Stomach (tissue), 9 donors: ENCODE data around the gene BCAR3. TPM values are rescaled to one million over a fixed set of nuclear protein-coding genes. Genes with fewer than 3 reads are reported as not detected.
A peak's percentile ranks its signal among the peaks of the same experiment; 100 is the strongest.

Experiments
- DNase-seq, 2 donors: peaks; one replicate each; pipeline versions ENCODE4 v3.0.0 to v3.0.0-alpha.2; 2013 to 2019
- H3K27ac ChIP-seq, 5 donors: fragments of 200-600 bp in 4 of 5; sonication (generic) in 4 of 5; one replicate each; pipeline ENCODE4 v1.5.1; 2013 to 2019; ENCODE audit warnings: mild to moderate bottlenecking in 1 of 5, moderate library complexity in 1 of 5
- H3K27me3 ChIP-seq, 3 donors: fragments of 200-600 bp; sonication (generic); one replicate each; pipeline ENCODE4 v1.5.1; 2017 to 2019; ENCODE audit warnings: mixed run types in 1 of 3
- H3K36me3 ChIP-seq, 4 donors: fragments of 200-600 bp; sonication (generic); 1 replicate in 3 of 4; 2 replicates in 1 of 4; pipeline ENCODE4 v1.5.1; 2016 to 2019
- H3K4me1 ChIP-seq, 4 donors: fragments of 200-600 bp; sonication (generic); one replicate each; pipeline ENCODE4 v1.5.1; 2016 to 2019
- H3K4me3 ChIP-seq, 4 donors: fragments of 200-600 bp; sonication (generic) in 3 of 4; one replicate each; pipeline ENCODE4 v1.5.1; 2016 to 2019; ENCODE audit warnings: mild to moderate bottlenecking in 1 of 4
- H3K9me3 ChIP-seq, 4 donors: fragments of 200-600 bp; sonication (generic); one replicate each; pipeline ENCODE4 v1.5.1; 2016 to 2019
- EP300 ChIP-seq: sonication (generic); formaldehyde crosslinking; IDR thresholded peaks from one replicate; pipeline ENCODE4 v1.6.1; 2017; ENCODE audit warnings: antibody characterized with exemption
- POLR2A ChIP-seq, 4 donors: fragments of 450-650 bp; IDR thresholded peaks; one replicate each; pipeline ENCODE4 v1.6.1; 2016; ENCODE audit warnings: antibody characterized with exemption in 4 of 4, control low read depth in 2 of 4, mild to moderate bottlenecking in 1 of 4, moderate library complexity in 1 of 4
- POLR2AphosphoS5 ChIP-seq, 3 donors: sonication (generic); formaldehyde crosslinking; IDR thresholded peaks; one replicate each; pipeline ENCODE4 v1.6.1; 2016; ENCODE audit warnings: antibody characterized with exemption in 3 of 3
- WGBS, 5 donors: extraction: QIAGEN DNeasy Blood & Tissue Kit in 3 of 5; methylation state at CpG; one replicate each; pipeline versions ENCODE4 v1.1.5 to v1.1.7; 2013 to 2018; 5-methylcytosine and 5-hydroxymethylcytosine counted together
- intact Hi-C: fragments of 100-400 bp; cut with DNase I; formaldehyde crosslinking; loops from one replicate; pipeline ENCODE4 v1.15.1; 2023; ENCODE audit warnings: low total_unique reads
- polyA plus RNA-seq, 3 donors: library from polyadenylated mRNA; stranded (reverse); fragments of 200-250 nt; gene quantifications; one replicate each; pipeline ENCODE4 v1.2.3, GENCODE V29; 2013
- total RNA-seq, 5 donors: library from RNA; depleted of rRNA; stranded (reverse); fragments of >200 nt; gene quantifications; one replicate each; pipeline versions ENCODE4 v1.1.0 to v1.2.3, GENCODE V29; 2014 to 2016
- TF ChIP-seq, protein P1 (sequence below), 7 experiments: fragments of 450-650 bp in 4 of 7; fragments of 200-600 bp in 3 of 7; sonication (generic) in 3 of 7; IDR thresholded peaks; one replicate each; pipeline ENCODE4 v1.5.1; 2016 to 2019; ENCODE audit warnings: antibody characterized with exemption in 7 of 7, control low read depth in 2 of 7, mild to moderate bottlenecking in 1 of 7
- donor health status: healthy with polysubstance abuse.
- donor health status: Bipolar disorder and iron deficiency.
- donor health status: healthy.

The BCAR3 gene
- total and polyA plus RNA-seq, 8 donors, result 5.6 to 28.0 (median 19.3) TPM

DNA sequence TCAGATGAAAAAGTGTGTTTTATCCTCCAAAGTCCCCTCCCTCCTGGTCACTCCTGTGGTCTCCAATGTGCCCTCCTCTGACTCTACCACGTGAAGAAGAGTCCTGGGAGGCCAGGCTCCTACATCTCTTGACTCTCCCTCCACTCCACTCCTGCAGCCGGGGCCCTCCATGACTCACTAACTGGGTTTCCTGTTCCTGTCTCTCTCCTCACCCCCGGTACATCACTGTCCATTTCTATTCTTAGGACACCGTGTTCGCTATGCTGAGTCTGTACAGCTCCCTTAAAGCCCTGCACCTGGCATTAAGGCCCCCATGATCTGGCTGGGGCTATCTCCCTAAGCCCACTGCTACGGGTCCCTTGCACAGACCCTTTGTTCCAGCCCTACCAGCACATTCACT is 93.4 kb downstream of the BCAR3 start:
- TF ChIP-seq POLR2AphosphoS5 (IDR thresholded peaks at IDR 0.05) (no peak), EP300 (no peak), POLR2A (IDR thresholded peaks at IDR 0.05) (no peak)
- TF ChIP-seq, protein P1, sequence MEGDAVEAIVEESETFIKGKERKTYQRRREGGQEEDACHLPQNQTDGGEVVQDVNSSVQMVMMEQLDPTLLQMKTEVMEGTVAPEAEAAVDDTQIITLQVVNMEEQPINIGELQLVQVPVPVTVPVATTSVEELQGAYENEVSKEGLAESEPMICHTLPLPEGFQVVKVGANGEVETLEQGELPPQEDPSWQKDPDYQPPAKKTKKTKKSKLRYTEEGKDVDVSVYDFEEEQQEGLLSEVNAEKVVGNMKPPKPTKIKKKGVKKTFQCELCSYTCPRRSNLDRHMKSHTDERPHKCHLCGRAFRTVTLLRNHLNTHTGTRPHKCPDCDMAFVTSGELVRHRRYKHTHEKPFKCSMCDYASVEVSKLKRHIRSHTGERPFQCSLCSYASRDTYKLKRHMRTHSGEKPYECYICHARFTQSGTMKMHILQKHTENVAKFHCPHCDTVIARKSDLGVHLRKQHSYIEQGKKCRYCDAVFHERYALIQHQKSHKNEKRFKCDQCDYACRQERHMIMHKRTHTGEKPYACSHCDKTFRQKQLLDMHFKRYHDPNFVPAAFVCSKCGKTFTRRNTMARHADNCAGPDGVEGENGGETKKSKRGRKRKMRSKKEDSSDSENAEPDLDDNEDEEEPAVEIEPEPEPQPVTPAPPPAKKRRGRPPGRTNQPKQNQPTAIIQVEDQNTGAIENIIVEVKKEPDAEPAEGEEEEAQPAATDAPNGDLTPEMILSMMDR (IDR thresholded peaks at IDR 0.05), result no peak

DNA sequence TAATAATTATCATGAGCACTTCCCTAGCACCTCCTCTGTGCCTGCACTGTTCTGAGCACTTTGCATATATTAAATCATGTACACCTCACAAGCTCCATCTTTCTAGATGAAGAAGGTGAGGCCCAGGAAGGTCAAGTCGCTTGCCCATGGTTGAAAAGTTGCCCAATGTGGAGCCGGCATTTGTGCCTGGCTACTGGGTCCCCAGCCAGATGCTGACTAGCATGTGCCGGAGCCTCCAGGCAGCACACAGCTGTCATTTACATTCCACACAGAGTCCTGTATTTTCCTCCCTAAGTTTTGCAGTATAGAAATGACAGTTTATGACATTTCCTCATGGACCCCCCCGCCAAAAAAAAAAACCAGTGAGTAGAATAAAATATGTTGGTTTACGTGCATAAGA is 94.3 kb downstream of the BCAR3 start:
- intact Hi-C loops, result no loop called here
- H3K9me3 ChIP-seq, result no peaks in the 10 kb centered on the region
- H3K27me3 ChIP-seq, result no peaks in the 10 kb centered on the region
- H3K4me3 ChIP-seq, result no peak overlapping the region
- DNase-seq, result no peak
- H3K27ac ChIP-seq, result peak overlapping the region in 2 of 5 donors; percentile 6 to 14
- WGBS, 5 donors, result 48 to 76% (median 69%) methylated on average over 5 of the region's 5 CpGs
- H3K36me3 ChIP-seq, result peaks cover 20 to 72% (median 57%) of the 10 kb centered on the region in 4 donors
- TF ChIP-seq EP300 (no peak), POLR2AphosphoS5 (IDR thresholded peaks at IDR 0.05) (no peak), POLR2A (IDR thresholded peaks at IDR 0.05) (no peak)
- TF ChIP-seq, protein P1 (IDR thresholded peaks at IDR 0.05), result no peak
- H3K4me1 ChIP-seq, result peaks cover 26 to 59% (median 40%) of the 10 kb centered on the region in 4 donors

More for the DNA sequence above, 93.4 kb downstream of the BCAR3 start:
- peaks cover 29 to 59% (median 41%) of the 10 kb centered on the region in 4 donors for H3K4me1 ChIP-seq
- no peak for DNase-seq
- intact Hi-C loops, result no loop called here
- no peaks in the 10 kb centered on the region for H3K9me3 ChIP-seq
- WGBS, 5 donors, result 73 to 85% (median 79%) methylated on average over 6 of the region's 6 CpGs
- peak overlapping the region in 1 of 5 donors; percentile 14 for H3K27ac ChIP-seq
- H3K27me3 ChIP-seq, result no peaks in the 10 kb centered on the region
- no peak overlapping the region for H3K4me3 ChIP-seq
- H3K36me3 ChIP-seq, result peaks cover 14 to 63% (median 50%) of the 10 kb centered on the region in 4 donors

DNA sequence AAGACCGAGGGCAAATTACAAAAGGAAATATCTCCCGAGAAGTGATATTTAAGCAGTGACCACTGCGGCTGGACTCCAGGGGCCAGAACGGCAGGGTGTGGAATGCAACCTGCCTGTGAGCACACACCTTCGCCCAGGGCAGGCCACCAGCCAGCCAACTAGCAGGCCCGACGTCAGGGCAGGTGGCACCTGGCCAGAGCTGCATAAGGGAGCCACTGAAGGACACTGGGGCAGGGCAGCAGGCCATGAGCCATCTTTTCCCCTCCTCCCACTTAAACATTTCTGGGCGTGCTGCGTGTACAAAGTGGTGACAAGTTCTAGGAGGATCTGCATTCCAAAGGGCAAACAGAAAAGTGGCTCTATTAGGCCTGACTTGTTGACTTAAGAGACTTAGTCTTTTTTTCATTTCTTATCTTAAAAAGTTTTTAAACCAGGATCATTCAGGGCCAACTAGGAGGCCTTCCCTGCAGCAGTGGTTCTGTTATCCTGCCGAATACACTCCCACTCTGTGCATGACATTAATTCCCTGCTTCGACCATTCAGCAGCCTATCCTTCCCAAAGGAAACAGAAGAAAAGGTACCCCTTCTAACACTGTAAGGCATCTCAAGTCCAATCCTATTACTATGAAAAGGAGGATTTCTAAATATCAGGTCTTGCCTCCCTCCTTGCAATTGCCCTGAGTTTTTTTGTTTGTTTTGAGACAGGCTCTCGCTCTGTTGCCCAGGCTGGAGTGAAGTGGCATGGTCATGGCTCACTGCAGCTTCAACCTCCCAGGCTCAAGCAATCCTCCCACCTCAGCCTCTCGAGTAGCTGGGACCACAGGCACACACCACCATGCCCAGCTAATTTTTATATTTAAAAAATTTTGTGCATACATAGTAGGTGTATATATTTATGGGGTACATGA is 96.3 kb downstream of the BCAR3 start:
- Histone ChIP-seq H3K27me3 (no peaks in the 10 kb centered on the region), H3K4me1 (peaks cover 20 to 58% (median 40%) of the 10 kb centered on the region in 4 donors), H3K4me3 (peak overlapping the region; percentile 16 to 27 (median 21)), H3K27ac (peak overlapping the region; percentile 70 to 90 (median 86)), H3K36me3 (peaks cover 25 to 79% (median 73%) of the 10 kb centered on the region in 4 donors), H3K9me3 (no peaks in the 10 kb centered on the region)
- intact Hi-C loops, result no loop called here
- TF ChIP-seq POLR2A (IDR thresholded peaks at IDR 0.05) (peak in 1 of 4 donors; percentile 63), POLR2AphosphoS5 (IDR thresholded peaks at IDR 0.05) (peak; percentile 44 to 96 (median 95)), EP300 (no peak)
- TF ChIP-seq, protein P1 (IDR thresholded peaks at IDR 0.05), result no peak
- WGBS, 5 donors, result 29 to 48% (median 38%) methylated on average over 13 of the region's 13 CpGs
- DNase-seq, result peak; percentile 95 to 99

DNA sequence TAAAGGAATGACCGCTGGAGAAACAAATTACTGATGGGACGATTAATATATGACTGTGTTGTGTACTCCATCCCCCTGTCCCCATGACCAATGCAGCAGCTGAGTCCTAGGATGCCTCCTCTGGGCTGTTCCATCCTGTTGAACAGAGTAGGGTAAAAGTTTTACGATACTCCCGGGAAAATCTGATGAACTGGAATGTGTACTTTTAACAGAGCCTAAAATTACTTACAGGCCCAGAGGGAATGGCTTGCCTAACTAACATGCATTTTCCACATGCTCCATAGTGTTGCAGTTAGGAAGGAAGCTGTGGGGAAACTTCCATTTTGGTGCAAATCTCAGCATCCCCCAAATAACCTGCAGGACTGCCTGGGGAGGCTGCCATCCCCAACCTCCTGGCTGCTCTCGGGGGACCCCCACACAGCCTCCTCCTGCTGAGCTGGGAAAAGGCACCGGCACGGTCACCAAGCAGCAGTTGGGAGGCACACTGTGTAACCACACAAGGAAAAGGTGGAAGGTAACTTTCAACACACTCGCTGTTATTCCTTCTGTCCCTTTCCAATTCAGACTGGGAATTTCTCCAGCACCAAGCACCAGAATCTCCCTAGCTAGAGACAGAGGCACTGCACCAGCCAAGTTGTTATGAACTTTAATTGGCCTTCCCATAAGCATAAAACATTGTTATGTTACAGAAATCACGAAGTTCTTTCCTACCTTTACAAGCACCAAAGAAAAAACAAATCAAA is 97.2 kb downstream of the BCAR3 start:
- Histone ChIP-seq H3K9me3 (no peaks in the 10 kb centered on the region), H3K27me3 (no peaks in the 10 kb centered on the region), H3K4me3 (peak overlapping the region; percentile 16 to 27 (median 21)), H3K36me3 (peaks cover 27 to 73% (median 66%) of the 10 kb centered on the region in 4 donors), H3K27ac (peak overlapping the region; percentile 70 to 90 (median 86)), H3K4me1 (peaks cover 29 to 67% (median 48%) of the 10 kb centered on the region in 4 donors)
- no peak for TF ChIP-seq POLR2AphosphoS5 (IDR thresholded peaks at IDR 0.05)
- TF ChIP-seq, protein P1 (IDR thresholded peaks at IDR 0.05), result peak in 1 of 7 experiments; percentile 21
- intact Hi-C loops, result no loop called here
- DNase-seq, result no peak
- WGBS, 5 donors, result 32 to 48% (median 41%) methylated on average over 9 of the region's 9 CpGs
